ENCODE data around the gene IQSEC1. TPM values are rescaled to one million over a fixed set of nuclear protein-coding genes. Genes with fewer than 3 reads are reported as not detected.

Gene IQSEC1
- total RNA-seq, 4 donors from 2014 or later, result 56.1 to 99.5 (median 78.2) TPM

DNA sequence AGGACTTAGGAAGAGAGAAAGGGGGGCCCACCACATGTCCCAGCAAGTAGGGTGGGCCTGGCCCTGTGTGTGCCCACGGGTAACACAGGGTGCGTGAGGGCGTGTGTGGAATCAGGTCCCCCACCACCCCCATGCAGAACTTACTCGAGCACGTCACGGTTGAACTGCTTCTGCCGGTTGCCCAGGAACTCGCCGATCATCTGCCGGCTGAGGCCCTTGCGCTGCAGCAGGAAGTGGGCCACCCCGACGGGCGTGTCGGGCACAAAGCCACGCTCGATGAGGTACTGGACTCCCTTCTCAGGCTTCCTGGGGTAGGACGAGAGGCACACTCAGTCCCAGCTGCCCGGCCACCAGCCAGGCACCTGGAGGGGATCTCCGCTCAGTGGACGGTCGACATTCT, 148.8 kb downstream of the IQSEC1 start:
- no peak for TF ChIP-seq POLR2AphosphoS5 (IDR thresholded peaks at IDR 0.05)
- no peak for TF ChIP-seq POLR2A (IDR thresholded peaks at IDR 0.05; ENCODE audit: low read depth)
- TF ChIP-seq EP300 (IDR thresholded peaks at IDR 0.05), result no peak
- TF ChIP-seq CTCF (IDR thresholded peaks at IDR 0.05), result no peak
- no peak overlapping the region for H3K4me3 ChIP-seq
- intact Hi-C loops (cut with DNase I), result no loop called here
- peaks cover 35 to 85% (median 71%) of the 10 kb centered on the region in 4 donors for H3K36me3 ChIP-seq
- H3K4me1 ChIP-seq, result peaks cover 27 to 55% (median 43%) of the 10 kb centered on the region in 4 donors
- 94% methylated on average over 11 of the region's 22 CpGs for WGBS
- H3K27me3 ChIP-seq, result no peaks in the 10 kb centered on the region
- H3K9me3 ChIP-seq, result no peaks in the 10 kb centered on the region
- DNase-seq (ENCODE audit: extremely low spot score), result no peak
- no peak overlapping the region for H3K27ac ChIP-seq (replicated peaks in 1 of 4)

DNA sequence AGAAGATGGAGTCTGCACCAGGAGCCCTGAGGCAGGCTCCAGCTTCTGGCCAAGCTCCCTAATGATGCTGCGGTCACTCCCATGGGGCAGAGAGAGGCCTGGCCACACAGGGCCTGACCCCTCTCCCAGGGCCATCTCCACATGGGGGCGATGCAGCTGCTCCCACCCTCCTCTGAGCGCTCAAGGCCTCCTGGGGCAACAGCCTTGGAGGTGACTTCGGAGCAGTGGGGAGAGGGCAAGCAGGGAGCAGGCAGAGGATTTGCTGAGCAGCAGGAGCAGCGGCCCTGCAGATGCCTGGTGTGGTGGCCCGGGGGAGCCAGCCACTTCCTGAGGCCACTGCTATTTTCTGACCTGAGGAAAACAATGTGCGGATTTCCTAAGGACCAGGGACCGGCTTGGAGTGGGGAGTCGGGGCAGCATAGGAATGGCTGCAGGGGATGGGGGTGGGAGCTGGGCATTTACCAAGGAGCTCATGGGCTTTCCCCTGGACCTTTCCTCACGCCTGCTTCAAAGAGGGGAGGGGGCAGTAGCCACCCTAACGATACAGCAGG, 150.3 kb downstream of the IQSEC1 start:
- H3K9me3 ChIP-seq, result no peaks in the 10 kb centered on the region
- no peak overlapping the region for H3K27ac ChIP-seq (replicated peaks in 1 of 4)
- peaks cover 27 to 55% (median 39%) of the 10 kb centered on the region in 4 donors for H3K4me1 ChIP-seq
- no peak overlapping the region for H3K4me3 ChIP-seq
- peaks cover 42 to 88% (median 78%) of the 10 kb centered on the region in 4 donors for H3K36me3 ChIP-seq
- no peaks in the 10 kb centered on the region for H3K27me3 ChIP-seq
- WGBS, result 62% methylated on average over 9 of the region's 11 CpGs
- no peak for DNase-seq (ENCODE audit: extremely low spot score)
- intact Hi-C loops (cut with DNase I), result no loop called here
- TF ChIP-seq CTCF (IDR thresholded peaks at IDR 0.05) (no peak), POLR2A (IDR thresholded peaks at IDR 0.05; ENCODE audit: low read depth) (no peak)

- WGBS, result 50% methylated on average over 5 of the region's 7 CpGs
- H3K4me1 ChIP-seq, result peaks cover 27 to 53% (median 35%) of the 10 kb centered on the region in 4 donors
Measured at GRCh38 chr3:12922306-12922705, 150.9 kb downstream of the IQSEC1 start.

GRCh38 chr3:12921736-12922135, 151.5 kb downstream of the IQSEC1 start:
- no peak for DNase-seq (ENCODE audit: extremely low spot score)
- TF ChIP-seq POLR2AphosphoS5 (IDR thresholded peaks at IDR 0.05), result no peak
- TF ChIP-seq EP300 (IDR thresholded peaks at IDR 0.05), result no peak
- TF ChIP-seq CTCF (IDR thresholded peaks at IDR 0.05), result no peak
- TF ChIP-seq POLR2A (IDR thresholded peaks at IDR 0.05; ENCODE audit: low read depth), result no peak
- Histone ChIP-seq H3K9me3 (no peaks in the 10 kb centered on the region), H3K27me3 (no peaks in the 10 kb centered on the region), H3K36me3 (peaks cover 42 to 99% (median 89%) of the 10 kb centered on the region in 4 donors), H3K4me1 (peaks cover 25 to 48% (median 30%) of the 10 kb centered on the region in 4 donors), H3K27ac (replicated peaks in 1 of 4) (no peak overlapping the region), H3K4me3 (no peak overlapping the region)
- 89% methylated on average over 6 of the region's 8 CpGs for WGBS
- intact Hi-C loops (cut with DNase I), result no loop called here

More at GRCh38 chr3:12922306-12922705, 150.9 kb downstream of the IQSEC1 start:
- no peaks in the 10 kb centered on the region for H3K27me3 ChIP-seq
- no peaks in the 10 kb centered on the region for H3K9me3 ChIP-seq
- DNase-seq (ENCODE audit: extremely low spot score), result no peak
- no peak overlapping the region for H3K4me3 ChIP-seq
- peaks cover 42 to 93% (median 84%) of the 10 kb centered on the region in 4 donors for H3K36me3 ChIP-seq
- intact Hi-C loops (cut with DNase I), result no loop called here
- H3K27ac ChIP-seq (replicated peaks in 1 of 4), result no peak overlapping the region
- TF ChIP-seq CTCF (IDR thresholded peaks at IDR 0.05), result no peak
- no peak for TF ChIP-seq EP300 (IDR thresholded peaks at IDR 0.05)
- no peak for TF ChIP-seq POLR2AphosphoS5 (IDR thresholded peaks at IDR 0.05)
- no peak for TF ChIP-seq POLR2A (IDR thresholded peaks at IDR 0.05; ENCODE audit: low read depth)

DNA sequence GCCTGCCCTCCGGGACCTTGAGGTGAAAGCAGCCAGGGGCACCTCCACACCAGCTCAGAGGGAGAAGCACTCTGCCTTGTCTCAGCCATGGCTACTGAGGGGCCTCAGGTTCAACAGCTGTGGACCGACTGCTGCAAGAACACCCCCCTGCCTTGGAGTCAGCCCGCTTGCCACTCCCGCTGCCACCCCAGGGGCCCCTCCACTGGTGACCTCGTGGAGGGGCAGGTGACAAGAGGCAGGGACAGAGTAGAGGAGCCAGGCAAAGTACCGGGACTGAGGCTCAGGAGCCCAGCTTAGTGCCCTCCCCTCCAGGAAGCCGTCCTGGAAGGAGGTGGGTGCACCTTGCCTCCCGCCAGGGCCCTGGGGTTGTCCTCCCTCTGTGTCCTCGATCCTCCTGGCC, 152.3 kb downstream of the IQSEC1 start:
- no peak for TF ChIP-seq POLR2AphosphoS5 (IDR thresholded peaks at IDR 0.05)
- TF ChIP-seq POLR2A (IDR thresholded peaks at IDR 0.05; ENCODE audit: low read depth), result no peak
- TF ChIP-seq EP300 (IDR thresholded peaks at IDR 0.05), result no peak
- TF ChIP-seq CTCF (IDR thresholded peaks at IDR 0.05), result no peak
- Histone ChIP-seq H3K9me3 (no peaks in the 10 kb centered on the region), H3K4me3 (no peak overlapping the region), H3K36me3 (peaks cover 44 to 100% (median 94%) of the 10 kb centered on the region in 4 donors), H3K27ac (replicated peaks in 1 of 4) (no peak overlapping the region), H3K4me1 (peaks cover 20 to 40% (median 24%) of the 10 kb centered on the region in 4 donors), H3K27me3 (no peaks in the 10 kb centered on the region)
- intact Hi-C loops (cut with DNase I), result no loop called here
- WGBS, result 86% methylated on average over 7 of the region's 9 CpGs
- DNase-seq (ENCODE audit: extremely low spot score), result no peak
